Astrocyte (in vitro differentiated cells and primary cell): Measurements from ENCODE around the gene CDCA4. TPM values are rescaled to one million over a fixed set of nuclear protein-coding genes. Genes with fewer than 3 reads are reported as not detected.

Source experiments
- DNase-seq: peaks from one replicate; pipeline ENCODE4 v3.0.0-alpha.2; 2010; ENCODE audit warnings: low read depth
- FAIRE-seq: peaks from 2 replicates; lab custom pipeline; 2011; peaks lifted over from hg19 to GRCh38; lab: Jason Lieb, UNC
- H2AFZ ChIP-seq: 2 replicates; pipeline ENCODE4 v1.6.0; 2012; ENCODE audit warnings: low read depth, low read length, inconsistent platforms
- H3K27ac ChIP-seq: 2 replicates; pipeline ENCODE4 v1.5.1; 2011; ENCODE audit warnings: low read depth, low read length, inconsistent platforms
- H3K27me3 ChIP-seq: 2 replicates; pipeline ENCODE4 v1.6.0; 2011; ENCODE audit warnings: low read length, inconsistent platforms; ENCODE audit not compliant: insufficient read depth
- H3K36me3 ChIP-seq: 2 replicates; pipeline ENCODE4 v1.5.1; 2011; ENCODE audit warnings: low read length, inconsistent platforms; ENCODE audit not compliant: insufficient read depth
- H3K4me1 ChIP-seq: 2 replicates; pipeline ENCODE4 v1.5.1; 2011; ENCODE audit warnings: low read length, inconsistent platforms; ENCODE audit not compliant: insufficient read depth
- H3K4me2 ChIP-seq: 2 replicates; pipeline ENCODE4 v1.6.0; 2012; ENCODE audit warnings: low read length, inconsistent platforms
- H3K4me3 ChIP-seq: 2 replicates; pipeline ENCODE4 v1.5.1; 2011; ENCODE audit warnings: low read depth, mild to moderate bottlenecking, low read length, inconsistent platforms; ENCODE audit not compliant: insufficient read depth
- H3K79me2 ChIP-seq: 2 replicates; pipeline ENCODE4 v1.6.0; 2012; ENCODE audit warnings: mild to moderate bottlenecking, low read length, inconsistent platforms; ENCODE audit not compliant: insufficient read depth
- H3K9ac ChIP-seq: 2 replicates; pipeline ENCODE4 v1.6.0; 2012; ENCODE audit warnings: mild to moderate bottlenecking, low read length, inconsistent platforms
- H3K9me3 ChIP-seq: 2 replicates; pipeline ENCODE4 v1.5.1; 2012; ENCODE audit warnings: low read depth, mild to moderate bottlenecking, low read length, inconsistent platforms; ENCODE audit not compliant: insufficient read depth
- H4K20me1 ChIP-seq: 2 replicates; pipeline ENCODE4 v1.6.0; 2012; ENCODE audit warnings: low read length, inconsistent platforms; ENCODE audit not compliant: insufficient read depth
- H3K27ac Mint-ChIP-seq: one replicate; pipeline ENCODE4 v1.8.0; 2021; ENCODE audit warnings: mild to moderate bottlenecking, mixed read lengths; ENCODE audit not compliant: unreplicated experiment
- H3K27me3 Mint-ChIP-seq: one replicate; pipeline ENCODE4 v1.8.0; 2021; ENCODE audit warnings: low read depth, mixed read lengths; ENCODE audit not compliant: unreplicated experiment
- H3K36me3 Mint-ChIP-seq: one replicate; pipeline ENCODE4 v1.8.0; 2021; ENCODE audit warnings: low read depth, mixed read lengths; ENCODE audit not compliant: unreplicated experiment
- H3K4me1 Mint-ChIP-seq: one replicate; pipeline ENCODE4 v1.8.0; 2021; ENCODE audit warnings: low read depth, mixed read lengths; ENCODE audit not compliant: unreplicated experiment
- H3K4me3 Mint-ChIP-seq: one replicate; pipeline ENCODE4 v1.8.0; 2021; ENCODE audit warnings: mild to moderate bottlenecking, moderate library complexity, mixed read lengths; ENCODE audit not compliant: unreplicated experiment
- H3K9me3 Mint-ChIP-seq: one replicate; pipeline ENCODE4 v1.8.0; 2021; ENCODE audit warnings: mild to moderate bottlenecking, mixed read lengths; ENCODE audit not compliant: unreplicated experiment
- CTCF ChIP-seq: IDR thresholded peaks from 2 replicates; pipeline ENCODE4 v1.5.1; 2011; ENCODE audit warnings: low read depth, mild to moderate bottlenecking, inconsistent platforms, low read length, moderate library complexity; ENCODE audit not compliant: insufficient read depth
- EZH2 ChIP-seq: IDR thresholded peaks from 2 replicates; pipeline ENCODE4 v1.6.1; 2012; ENCODE audit warnings: mild to moderate bottlenecking, low read length, inconsistent platforms; ENCODE audit not compliant: insufficient read depth
- total RNA-seq: library from RNA; stranded (reverse); gene quantifications from 2 replicates; pipeline ENCODE4 v1.2.1, GENCODE V29; 2021

CDCA4 gene
- total RNA-seq, 1 donor from 2014 or later = 11.3 TPM

GRCh38 chr14:104965561-104966231, 55.2 kb downstream of the CDCA4 start:
- no peaks in the 10 kb centered on the region for H3K36me3 Mint-ChIP-seq
- Histone ChIP-seq H2AFZ (no peak overlapping the region), H3K27ac (no peak overlapping the region), H3K9me3 (no peaks in the 10 kb centered on the region), H3K4me1 (peaks cover 34% of the 10 kb centered on the region), H3K79me2 (peaks cover 7% of the 10 kb centered on the region), H3K4me3 (no peak overlapping the region), H4K20me1 (peaks cover 36% of the 10 kb centered on the region), H3K36me3 (no peaks in the 10 kb centered on the region), H3K4me2 (no peak overlapping the region), H3K27me3 (no peaks in the 10 kb centered on the region), H3K9ac (no peak overlapping the region)
- H3K27me3 Mint-ChIP-seq = peaks cover 5% of the 10 kb centered on the region
- no peaks in the 10 kb centered on the region for H3K9me3 Mint-ChIP-seq
- DNase-seq (no peak), FAIRE-seq (no peak)
- H3K4me3 Mint-ChIP-seq = no peak overlapping the region
- H3K4me1 Mint-ChIP-seq = peaks cover 11% of the 10 kb centered on the region
- no peak for TF ChIP-seq CTCF
- no peak for TF ChIP-seq EZH2
- H3K27ac Mint-ChIP-seq = no peak overlapping the region

DNA sequence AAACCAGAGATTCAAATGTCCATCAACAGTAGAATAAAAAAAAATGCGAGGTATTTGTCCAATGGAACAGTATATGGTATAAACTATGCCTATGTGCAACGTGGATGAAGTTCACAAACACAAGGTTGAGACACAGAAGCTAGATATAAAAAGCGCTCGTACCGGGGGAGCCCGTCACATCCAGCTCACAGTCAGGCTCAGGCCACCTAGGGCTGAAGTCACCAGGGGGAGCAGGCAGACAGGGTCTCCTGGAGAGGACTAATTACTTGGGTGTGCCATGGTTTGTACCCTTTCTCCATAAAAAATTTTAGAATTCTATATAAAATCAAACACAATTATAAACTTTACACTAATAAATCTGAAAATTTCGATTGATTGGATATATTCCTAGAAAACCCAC, 56.3 kb downstream of the CDCA4 start:
- Histone ChIP-seq H3K9ac (no peak overlapping the region), H3K79me2 (peaks cover 3% of the 10 kb centered on the region), H3K36me3 (no peaks in the 10 kb centered on the region), H4K20me1 (peaks cover 36% of the 10 kb centered on the region), H3K27me3 (no peaks in the 10 kb centered on the region), H3K4me2 (no peak overlapping the region), H3K9me3 (no peaks in the 10 kb centered on the region), H3K4me3 (no peak overlapping the region), H3K27ac (no peak overlapping the region), H2AFZ (no peak overlapping the region), H3K4me1 (peaks cover 23% of the 10 kb centered on the region)
- no peak for FAIRE-seq
- peaks cover 11% of the 10 kb centered on the region for H3K4me1 Mint-ChIP-seq
- TF ChIP-seq EZH2 (no peak), CTCF (no peak)
- no peaks in the 10 kb centered on the region for H3K36me3 Mint-ChIP-seq
- no peak overlapping the region for H3K4me3 Mint-ChIP-seq
- DNase-seq = no peak
- no peak overlapping the region for H3K27ac Mint-ChIP-seq
- peaks cover 8% of the 10 kb centered on the region for H3K27me3 Mint-ChIP-seq
- no peaks in the 10 kb centered on the region for H3K9me3 Mint-ChIP-seq

Other genes with a start within 250 kb of the CDCA4 start
- gene AKT1, start 225.3 kb downstream of the CDCA4 start, total RNA-seq = 148 and 155 TPM in 2 replicates
- 6.6 and 6.9 TPM in 2 replicates for gene ZBTB42, start 220.0 kb downstream of the CDCA4 start, total RNA-seq
- 50.3 and 55.4 TPM in 2 replicates for gene CEP170B, start 155.8 kb downstream of the CDCA4 start, total RNA-seq
- gene PLD4, start 96.2 kb downstream of the CDCA4 start, total RNA-seq = 0.14 and 0.60 TPM in 2 replicates
- 34.3 and 44.7 TPM in 2 replicates for gene AHNAK2, start 42.7 kb downstream of the CDCA4 start, total RNA-seq
- 6.3 and 7.2 TPM in 2 replicates for gene CLBA1, start 35.3 kb downstream of the CDCA4 start, total RNA-seq
- gene GPR132, start 44.3 kb upstream of the CDCA4 start, total RNA-seq = 1.7 and 2.2 TPM in 2 replicates
- 5.8 and 6.6 TPM in 2 replicates for gene JAG2, start 147.7 kb upstream of the CDCA4 start, total RNA-seq
- gene NUDT14, start 160.2 kb upstream of the CDCA4 start, total RNA-seq = 11.9 and 17.5 TPM in 2 replicates
- gene BTBD6, start 227.4 kb upstream of the CDCA4 start, total RNA-seq = 23.8 and 25.1 TPM in 2 replicates